ENCODE results near the gene CLCN5.

DNA sequence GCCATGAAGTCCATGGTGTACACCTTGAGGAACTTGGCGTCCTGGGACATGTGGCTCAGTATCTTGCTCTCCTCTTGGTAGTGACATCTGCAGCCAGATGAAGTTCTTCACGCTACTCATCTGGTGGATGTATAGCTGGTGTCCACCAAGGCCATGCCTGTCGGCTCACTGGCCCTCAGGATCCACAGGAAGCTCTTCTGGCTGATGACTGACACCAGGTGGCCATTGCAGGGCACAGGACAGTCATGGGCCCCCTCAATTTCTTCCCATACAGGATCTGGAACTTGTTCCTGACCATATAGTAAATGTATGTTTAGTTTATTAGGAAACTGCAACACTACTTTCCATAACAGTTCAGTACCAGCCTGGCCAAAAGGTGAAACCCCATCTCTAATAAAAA is 10.3 kb upstream of the CLCN5 start:
- TF ChIP-seq, protein P1, sequence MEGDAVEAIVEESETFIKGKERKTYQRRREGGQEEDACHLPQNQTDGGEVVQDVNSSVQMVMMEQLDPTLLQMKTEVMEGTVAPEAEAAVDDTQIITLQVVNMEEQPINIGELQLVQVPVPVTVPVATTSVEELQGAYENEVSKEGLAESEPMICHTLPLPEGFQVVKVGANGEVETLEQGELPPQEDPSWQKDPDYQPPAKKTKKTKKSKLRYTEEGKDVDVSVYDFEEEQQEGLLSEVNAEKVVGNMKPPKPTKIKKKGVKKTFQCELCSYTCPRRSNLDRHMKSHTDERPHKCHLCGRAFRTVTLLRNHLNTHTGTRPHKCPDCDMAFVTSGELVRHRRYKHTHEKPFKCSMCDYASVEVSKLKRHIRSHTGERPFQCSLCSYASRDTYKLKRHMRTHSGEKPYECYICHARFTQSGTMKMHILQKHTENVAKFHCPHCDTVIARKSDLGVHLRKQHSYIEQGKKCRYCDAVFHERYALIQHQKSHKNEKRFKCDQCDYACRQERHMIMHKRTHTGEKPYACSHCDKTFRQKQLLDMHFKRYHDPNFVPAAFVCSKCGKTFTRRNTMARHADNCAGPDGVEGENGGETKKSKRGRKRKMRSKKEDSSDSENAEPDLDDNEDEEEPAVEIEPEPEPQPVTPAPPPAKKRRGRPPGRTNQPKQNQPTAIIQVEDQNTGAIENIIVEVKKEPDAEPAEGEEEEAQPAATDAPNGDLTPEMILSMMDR (IDR thresholded peaks at IDR 0.05), result no peak
- TF ChIP-seq POLR2AphosphoS5 (IDR thresholded peaks at IDR 0.05; ENCODE audit: low read depth, low read length) (no peak), TCF7L2 (IDR thresholded peaks at IDR 0.05; ENCODE audit: low read depth, low read length) (no peak), SIN3A (IDR thresholded peaks at IDR 0.05; ENCODE audit: borderline replicate concordance, insufficient read depth, low read depth, low read length) (no peak)
- TF ChIP-seq, protein P2, sequence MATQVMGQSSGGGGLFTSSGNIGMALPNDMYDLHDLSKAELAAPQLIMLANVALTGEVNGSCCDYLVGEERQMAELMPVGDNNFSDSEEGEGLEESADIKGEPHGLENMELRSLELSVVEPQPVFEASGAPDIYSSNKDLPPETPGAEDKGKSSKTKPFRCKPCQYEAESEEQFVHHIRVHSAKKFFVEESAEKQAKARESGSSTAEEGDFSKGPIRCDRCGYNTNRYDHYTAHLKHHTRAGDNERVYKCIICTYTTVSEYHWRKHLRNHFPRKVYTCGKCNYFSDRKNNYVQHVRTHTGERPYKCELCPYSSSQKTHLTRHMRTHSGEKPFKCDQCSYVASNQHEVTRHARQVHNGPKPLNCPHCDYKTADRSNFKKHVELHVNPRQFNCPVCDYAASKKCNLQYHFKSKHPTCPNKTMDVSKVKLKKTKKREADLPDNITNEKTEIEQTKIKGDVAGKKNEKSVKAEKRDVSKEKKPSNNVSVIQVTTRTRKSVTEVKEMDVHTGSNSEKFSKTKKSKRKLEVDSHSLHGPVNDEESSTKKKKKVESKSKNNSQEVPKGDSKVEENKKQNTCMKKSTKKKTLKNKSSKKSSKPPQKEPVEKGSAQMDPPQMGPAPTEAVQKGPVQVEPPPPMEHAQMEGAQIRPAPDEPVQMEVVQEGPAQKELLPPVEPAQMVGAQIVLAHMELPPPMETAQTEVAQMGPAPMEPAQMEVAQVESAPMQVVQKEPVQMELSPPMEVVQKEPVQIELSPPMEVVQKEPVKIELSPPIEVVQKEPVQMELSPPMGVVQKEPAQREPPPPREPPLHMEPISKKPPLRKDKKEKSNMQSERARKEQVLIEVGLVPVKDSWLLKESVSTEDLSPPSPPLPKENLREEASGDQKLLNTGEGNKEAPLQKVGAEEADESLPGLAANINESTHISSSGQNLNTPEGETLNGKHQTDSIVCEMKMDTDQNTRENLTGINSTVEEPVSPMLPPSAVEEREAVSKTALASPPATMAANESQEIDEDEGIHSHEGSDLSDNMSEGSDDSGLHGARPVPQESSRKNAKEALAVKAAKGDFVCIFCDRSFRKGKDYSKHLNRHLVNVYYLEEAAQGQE (IDR thresholded peaks at IDR 0.05; ENCODE audit: insufficient read depth in 1 of 2, low read depth in 2 of 2, low read length in 1 of 2), result no peak
